Measurements from ENCODE around the gene UBL4A. TPM values are rescaled to one million over a fixed set of nuclear protein-coding genes. Genes with fewer than 3 reads are reported as not detected.

Gene UBL4A
- total RNA-seq, 1 donor from 2014 or later, result 58.4 TPM

GRCh38 chrX:154470914-154471568 is 15.4 kb downstream of the UBL4A start:
- intact Hi-C loops (cut with DNase I), result no loop called here
- DNase-seq (ENCODE audit: missing footprints) (no peak), ATAC-seq (no peak)

GRCh38 chrX:154470434-154470833 is 16.0 kb downstream of the UBL4A start:
- intact Hi-C loops (cut with DNase I), result no loop called here
- no peak for DNase-seq (ENCODE audit: missing footprints)

GRCh38 chrX:154469880-154470279 is 16.5 kb downstream of the UBL4A start:
- intact Hi-C loops (cut with DNase I), result no loop called here
- DNase-seq (ENCODE audit: missing footprints), result no peak
- ATAC-seq, result no peak

More at GRCh38 chrX:154470434-154470833, 16.0 kb downstream of the UBL4A start:
- no peak for ATAC-seq

- ATAC-seq (no peak), DNase-seq (ENCODE audit: missing footprints) (no peak)
- intact Hi-C loops (cut with DNase I), result no loop called here
These were observed 17.3 kb downstream of the UBL4A start for GRCh38 chrX:154469114-154469513.

GRCh38 chrX:154468217-154468616 is 18.2 kb downstream of the UBL4A start:
- no peak for DNase-seq (ENCODE audit: missing footprints)
- no peak for ATAC-seq

GRCh38 chrX:154467556-154467955 is 18.9 kb downstream of the UBL4A start:
- intact Hi-C loops (cut with DNase I), result no loop called here
- no peak for ATAC-seq
- no peak for DNase-seq (ENCODE audit: missing footprints)

More at GRCh38 chrX:154468217-154468616, 18.2 kb downstream of the UBL4A start:
- intact Hi-C loops (cut with DNase I), result no loop called here

- no peak for ATAC-seq
- no peak for DNase-seq (ENCODE audit: missing footprints)
- intact Hi-C loops (cut with DNase I), result no loop called here
These were observed 19.5 kb downstream of the UBL4A start for GRCh38 chrX:154466907-154467306.

GRCh38 chrX:154466036-154466435 is 20.4 kb downstream of the UBL4A start:
- ATAC-seq (no peak), DNase-seq (ENCODE audit: missing footprints) (no peak)
- intact Hi-C loops (cut with DNase I), result no loop called here

- intact Hi-C loops (cut with DNase I), result no loop called here
- ATAC-seq (no peak), DNase-seq (ENCODE audit: missing footprints) (no peak)
These were observed 20.8 kb downstream of the UBL4A start for GRCh38 chrX:154465601-154466000.

- DNase-seq (ENCODE audit: missing footprints) (no peak), ATAC-seq (no peak)
- intact Hi-C loops (cut with DNase I), result no loop called here
These were observed 21.5 kb downstream of the UBL4A start for GRCh38 chrX:154464806-154465365.

- no peak for DNase-seq (ENCODE audit: missing footprints)
- ATAC-seq, result no peak
These were observed 22.7 kb downstream of the UBL4A start for GRCh38 chrX:154463611-154464220.

GRCh38 chrX:154462396-154462795 is 24.0 kb downstream of the UBL4A start:
- intact Hi-C loops (cut with DNase I), result no loop called here
- DNase-seq (ENCODE audit: missing footprints), result no peak
- no peak for ATAC-seq

More at GRCh38 chrX:154463611-154464220, 22.7 kb downstream of the UBL4A start:
- intact Hi-C loops (cut with DNase I), result no loop called here

- no peak for ATAC-seq
- intact Hi-C loops (cut with DNase I), result no loop called here
- DNase-seq (ENCODE audit: missing footprints), result no peak
These were observed 26.1 kb downstream of the UBL4A start for GRCh38 chrX:154460326-154460725.

- ATAC-seq, result no peak
- DNase-seq (ENCODE audit: missing footprints), result no peak
- intact Hi-C loops (cut with DNase I), result loop anchor here (2.0 kb wide), 1 partner anchor 19 kb away; the partner anchor contains the start of gene LAGE3
These were observed 26.6 kb downstream of the UBL4A start for GRCh38 chrX:154459832-154460231.

- DNase-seq (ENCODE audit: missing footprints) (no peak), ATAC-seq (peak; percentile 84)
- intact Hi-C loops (cut with DNase I), result loop anchor here (2.0 kb wide), 1 partner anchor 20 kb away; the partner anchor contains the start of gene LAGE3
These were observed 27.2 kb downstream of the UBL4A start for GRCh38 chrX:154458954-154459778.

GRCh38 chrX:154458116-154458953 is 28.1 kb downstream of the UBL4A start, which contains the start of gene PLXNA3:
TSS of gene PLXNA3 (plus strand) at chrX:154458281. CDS start at chrX:154460184, 1,903 bp downstream.
- peak; percentile 70 for DNase-seq (ENCODE audit: missing footprints)
- peak; percentile 70 for ATAC-seq
- intact Hi-C loops (cut with DNase I), result loop anchor here (2.0 kb wide), 1 partner anchor 20 kb away; the partner anchor contains the start of gene LAGE3

GRCh38 chrX:154457491-154458115 is 28.8 kb downstream of the UBL4A start:
- DNase-seq (ENCODE audit: missing footprints) (no peak), ATAC-seq (peak; percentile 57)
- intact Hi-C loops (cut with DNase I), result loop anchor here (2.0 kb wide), 1 partner anchor 21 kb away; the partner anchor contains the start of gene LAGE3

- ATAC-seq, result no peak
- intact Hi-C loops (cut with DNase I), result no loop called here
- no peak for DNase-seq (ENCODE audit: missing footprints)
These were observed 33.6 kb downstream of the UBL4A start for GRCh38 chrX:154452823-154453222.

Measured in Right ventricle myocardium inferior (tissue), 1 donor.